Spleen (tissue), 11 donors: ENCODE measurements around the gene LRRC4C. TPM values are rescaled to one million over a fixed set of nuclear protein-coding genes. Genes with fewer than 3 reads are reported as not detected.

Experiments used
- DNase-seq: peaks from one replicate; pipeline ENCODE4 v3.0.0-alpha.2; 2020
- H3K27ac ChIP-seq, 8 donors: fragments of 200-600 bp; sonication (generic) in 7 of 8; 1 replicate in 4 of 8; 2 replicates in 4 of 8; pipeline versions ENCODE4 v1.5.0 to v1.8.0; 2016 to 2021; ENCODE audit warnings: inconsistent platforms in 4 of 8, mild to moderate bottlenecking in 4 of 8, moderate library complexity in 1 of 8
- H3K27me3 ChIP-seq, 7 donors: fragments of 200-600 bp; sonication (generic) in 6 of 7; replicated peaks in 1 of 7; 1 replicate in 4 of 7; 2 replicates in 3 of 7; pipeline versions ENCODE4 v1.5.0 to v1.8.0; 2016 to 2021; ENCODE audit warnings: inconsistent platforms in 3 of 7, mild to moderate bottlenecking in 1 of 7
- H3K36me3 ChIP-seq, 6 donors: fragments of 200-600 bp; sonication (generic) in 5 of 6; 1 replicate in 4 of 6; 2 replicates in 2 of 6; pipeline versions ENCODE4 v1.5.0 to v1.8.0; 2016 to 2021; ENCODE audit warnings: inconsistent platforms in 2 of 6
- H3K4me1 ChIP-seq, 6 donors: fragments of 200-600 bp; sonication (generic) in 5 of 6; 1 replicate in 3 of 6; 2 replicates in 3 of 6; pipeline versions ENCODE4 v1.5.0 to v1.8.0; 2016 to 2021; ENCODE audit warnings: inconsistent platforms in 3 of 6
- H3K4me3 ChIP-seq, 8 donors: fragments of 200-600 bp; sonication (generic) in 7 of 8; 1 replicate in 4 of 8; 2 replicates in 4 of 8; pipeline versions ENCODE4 v1.5.0 to v1.8.0; 2016 to 2021; ENCODE audit warnings: inconsistent platforms in 4 of 8, mild to moderate bottlenecking in 4 of 8, moderate library complexity in 2 of 8
- H3K9me3 ChIP-seq, 8 donors: fragments of 200-600 bp; sonication (generic) in 7 of 8; 1 replicate in 4 of 8; 2 replicates in 4 of 8; pipeline versions ENCODE4 v1.5.0 to v1.8.0; 2016 to 2021; ENCODE audit warnings: inconsistent platforms in 4 of 8
- CTCF ChIP-seq, 11 experiments: fragments of 200-600 bp in 7 of 11; fragments of 450-650 bp in 4 of 11; sonication (generic) in 4 of 11; IDR thresholded peaks in 8 of 11; conservative IDR thresholded peaks in 3 of 11; 1 replicate in 7 of 11; 2 replicates in 4 of 11; pipeline versions ENCODE4 v1.4.0 to v1.8.0; 2016 to 2021; ENCODE audit warnings: antibody characterized with exemption in 11 of 11, inconsistent platforms in 4 of 11, mild to moderate bottlenecking in 1 of 11
- POLR2A ChIP-seq, 3 donors: fragments of 450-650 bp; IDR thresholded peaks; one replicate each; pipeline ENCODE4 v1.5.1; 2017; ENCODE audit warnings: antibody characterized with exemption in 3 of 3, mild to moderate bottlenecking in 1 of 3
- POLR2AphosphoS5 ChIP-seq, 3 donors: sonication (generic); formaldehyde crosslinking; IDR thresholded peaks; one replicate each; pipeline ENCODE4 v1.5.1; 2017; ENCODE audit warnings: antibody characterized with exemption in 3 of 3
- WGBS, 5 donors: extraction: QIAGEN DNeasy Blood & Tissue Kit in 3 of 5; methylation state at CpG; one replicate each; pipeline versions ENCODE4 v1.1.5 to v1.1.7; 2013 to 2018; 5-methylcytosine and 5-hydroxymethylcytosine counted together
- intact Hi-C: fragments of 100-400 bp; cut with DNase I; formaldehyde crosslinking; loops from one replicate; pipeline ENCODE4 v1.15.0; 2023; ENCODE audit warnings: low total_unique reads
- polyA plus RNA-seq, 3 donors: library from polyadenylated mRNA; stranded (reverse); fragments of 200-250 nt; gene quantifications; one replicate each; pipeline ENCODE4 v1.2.1, GENCODE V29; 2013
- small RNA-seq, 4 donors: library from RNA; depleted of rRNA; stranded (forward); fragments of <200 nt; gene quantifications; one replicate each; pipeline ENCODE3, GENCODE V24; 2016
- total RNA-seq, 7 donors: library from RNA; depleted of rRNA in 3 of 7; stranded (reverse); fragments of >200 nt in 3 of 7; fragmentation: NEBNext Ultra II Directional in 4 of 7; extraction: Animal tissue kit (Norgen Biotek cat#: 25700) in 4 of 7; gene quantifications; one replicate each; pipeline versions ENCODE4 v1.1.0 to v1.2.1, GENCODE V29; 2016 to 2021
- donor health status: healthy with polysubstance abuse.
- donor health status: DM: no; HTN: no; CAD: no; lungs with moderate emphysema.
- donor health status: DM: no; HTN: no; CAD: no.
- donor health status: Bipolar disorder and iron deficiency.
- donor health status: healthy.
- donor health status: DM: no; HTN: no; CAD: no.
- donor health status: DM: yes; HTN: yes; CAD: no.

The LRRC4C gene
- total and polyA plus RNA-seq, 10 donors = 0.15 to 8.9 (median 1.9) TPM

- 48 to 65% (median 53%) methylated on average over 1 of the region's 1 CpG for WGBS, 5 donors
- DNase-seq = no peak
Observed at GRCh38 chr11:40095446-40095845, 1364.0 kb downstream of the LRRC4C start.

GRCh38 chr11:40094954-40095353, 1364.5 kb downstream of the LRRC4C start:
- TF ChIP-seq POLR2A (IDR thresholded peaks at IDR 0.05) (no peak), CTCF (IDR thresholded peaks at IDR 0.05 in 8 of 11, conservative IDR thresholded peaks at IDR 0.05 in 3 of 11) (no peak), POLR2AphosphoS5 (IDR thresholded peaks at IDR 0.05) (no peak)
- intact Hi-C loops = no loop called here
- Histone ChIP-seq H3K27me3 (no peaks in the 10 kb centered on the region), H3K9me3 (peaks cover 0 to 2% (median 0%) of the 10 kb centered on the region in 8 donors), H3K4me1 (no peaks in the 10 kb centered on the region), H3K36me3 (no peaks in the 10 kb centered on the region), H3K27ac (no peak overlapping the region), H3K4me3 (no peak overlapping the region)
- WGBS, 5 donors = 74 to 89% (median 84%) methylated on average over 2 of the region's 2 CpGs
- DNase-seq = no peak

More at GRCh38 chr11:40095446-40095845, 1364.0 kb downstream of the LRRC4C start:
- Histone ChIP-seq H3K4me3 (no peak overlapping the region), H3K36me3 (no peaks in the 10 kb centered on the region), H3K4me1 (no peaks in the 10 kb centered on the region), H3K9me3 (peaks cover 0 to 2% (median 0%) of the 10 kb centered on the region in 8 donors), H3K27ac (no peak overlapping the region), H3K27me3 (no peaks in the 10 kb centered on the region)
- TF ChIP-seq CTCF (IDR thresholded peaks at IDR 0.05 in 8 of 11, conservative IDR thresholded peaks at IDR 0.05 in 3 of 11) (no peak), POLR2A (IDR thresholded peaks at IDR 0.05) (no peak), POLR2AphosphoS5 (IDR thresholded peaks at IDR 0.05) (no peak)
- intact Hi-C loops = no loop called here

GRCh38 chr11:40080434-40080833, 1379.0 kb downstream of the LRRC4C start:
- Histone ChIP-seq H3K36me3 (no peaks in the 10 kb centered on the region), H3K9me3 (peaks cover 0 to 27% (median 4%) of the 10 kb centered on the region in 8 donors), H3K27ac (no peak overlapping the region), H3K4me1 (no peaks in the 10 kb centered on the region), H3K27me3 (no peaks in the 10 kb centered on the region), H3K4me3 (no peak overlapping the region)
- DNase-seq = no peak
- intact Hi-C loops = no loop called here
- TF ChIP-seq POLR2AphosphoS5 (IDR thresholded peaks at IDR 0.05) (no peak), POLR2A (IDR thresholded peaks at IDR 0.05) (no peak), CTCF (IDR thresholded peaks at IDR 0.05 in 8 of 11, conservative IDR thresholded peaks at IDR 0.05 in 3 of 11) (no peak)
- WGBS, 5 donors = 76 to 84% (median 82%) methylated on average over 7 of the region's 7 CpGs

Small RNA genes within 50 kb of the gene (small RNA-seq; reads per million reads assigned to genes)
- gene RF00019 = 0 reads per million in 4 donors
- 0 reads per million in 4 donors for gene RNU6-365P
